HG03520 (cell line): Measurements from ENCODE around the gene EPS8L1.
"Not testable (repeated sequence)": the region's sequence is repeated elsewhere in the genome, so short reads cannot be mapped to it uniquely, and the experiment has no call there.

Experiments
- ATAC-seq: cut with Tn5 transposase; IDR thresholded peaks from one replicate; pipeline ENCODE4 v1.9.1; 2021; ENCODE audit warnings: mild to moderate bottlenecking, moderate library complexity; ENCODE audit not compliant: unreplicated experiment

EPS8L1 gene

DNA sequence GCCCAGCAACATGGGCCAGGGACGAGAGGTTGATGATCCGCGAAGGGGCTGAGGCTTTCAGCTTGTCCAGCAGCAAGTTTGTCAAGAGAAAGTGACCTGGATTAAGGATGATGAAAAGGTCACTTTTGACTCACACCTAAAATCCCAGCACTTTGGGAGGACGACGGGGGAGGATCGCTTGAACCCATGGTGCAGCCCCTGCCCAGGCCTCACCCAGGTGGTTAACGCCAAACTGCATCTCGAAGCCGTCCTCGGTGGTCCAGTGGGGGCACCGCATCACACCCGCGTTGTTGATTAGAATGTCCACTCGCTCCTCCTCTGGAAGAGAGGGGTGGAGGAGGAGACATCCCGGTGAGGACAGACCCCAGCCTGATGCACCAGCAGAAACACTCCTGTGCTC lies 27.2 kb upstream of the EPS8L1 start:
- ATAC-seq, result no peak

GRCh38 chr19:55050749-55051532 lies 24.7 kb upstream of the EPS8L1 start:
- ATAC-seq, result no peak

- no peak for ATAC-seq
These were observed 21.9 kb upstream of the EPS8L1 start for GRCh38 chr19:55053735-55054134.

DNA sequence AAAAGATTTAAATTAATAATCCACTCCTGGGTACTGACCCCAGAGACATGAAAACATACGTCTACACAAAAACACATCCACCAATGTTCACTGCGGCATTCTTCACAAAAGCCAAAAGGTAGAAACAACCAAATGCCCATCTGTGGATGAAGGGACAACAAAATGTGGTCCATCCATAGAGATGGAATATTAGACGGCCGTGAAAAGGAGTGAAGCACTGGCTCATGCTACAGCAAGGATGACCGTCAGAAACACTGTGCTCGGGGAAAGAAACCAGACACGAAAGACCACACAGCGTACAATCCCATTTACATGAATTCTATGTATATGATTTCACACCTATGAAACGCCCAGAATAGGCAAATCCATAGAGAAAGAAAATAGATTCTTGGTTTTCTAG lies 18.8 kb upstream of the EPS8L1 start:
- ATAC-seq, result no peak

- no peak for ATAC-seq
These were observed 16.7 kb upstream of the EPS8L1 start for GRCh38 chr19:55058781-55059610.

- not testable (repeated sequence) for ATAC-seq
These were observed 15.4 kb upstream of the EPS8L1 start for GRCh38 chr19:55060287-55060686.

- ATAC-seq, result peak; percentile 86
These were observed 12.8 kb upstream of the EPS8L1 start, which contains the start of gene RDH13 for GRCh38 chr19:55062735-55063491. Gene RDH13 (minus strand): TSS chr19:55063148. CDS start chr19:55063032, 116 bp downstream.

GRCh38 chr19:55063492-55063843 lies 12.2 kb upstream of the EPS8L1 start:
- no peak for ATAC-seq

- not testable (repeated sequence) for ATAC-seq
These were observed 10.2 kb upstream of the EPS8L1 start for GRCh38 chr19:55065516-55065915.

DNA sequence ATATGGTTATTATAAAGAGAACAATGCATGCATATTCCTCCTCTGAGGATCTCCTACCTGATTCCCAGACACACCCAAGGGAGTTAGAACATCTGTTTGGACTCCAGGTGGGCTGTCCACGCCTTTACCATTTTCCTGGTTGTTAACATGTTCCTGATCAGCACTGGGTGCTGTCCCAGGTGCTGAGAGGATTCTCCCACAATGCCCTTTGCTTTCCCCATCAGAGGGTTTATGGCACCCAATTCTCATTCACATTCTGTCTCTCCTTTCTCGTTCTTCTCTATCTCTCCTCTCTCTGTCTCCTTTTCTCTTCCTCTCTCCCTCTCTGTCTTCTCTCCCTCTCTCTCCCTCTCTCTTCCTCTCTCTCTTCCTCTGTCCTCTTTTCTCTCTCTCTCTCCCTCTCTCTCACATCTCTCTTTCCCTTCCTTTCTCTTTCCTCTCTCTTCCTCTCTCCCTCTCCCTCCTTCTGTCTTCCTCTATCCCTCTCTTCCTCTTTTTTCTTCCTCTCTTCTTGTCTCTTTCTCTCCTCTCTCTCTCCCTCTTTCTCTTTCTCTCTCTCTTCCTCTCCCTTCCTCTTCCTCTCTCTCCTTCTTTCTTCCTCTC lies 9.5 kb upstream of the EPS8L1 start:
- no peak for ATAC-seq

GRCh38 chr19:55067869-55068268 lies 7.8 kb upstream of the EPS8L1 start:
- no peak for ATAC-seq

GRCh38 chr19:55068950-55069864 lies 6.5 kb upstream of the EPS8L1 start:
- ATAC-seq, result no peak

- ATAC-seq, result no peak
These were observed 5.8 kb upstream of the EPS8L1 start for GRCh38 chr19:55069865-55070197.

DNA sequence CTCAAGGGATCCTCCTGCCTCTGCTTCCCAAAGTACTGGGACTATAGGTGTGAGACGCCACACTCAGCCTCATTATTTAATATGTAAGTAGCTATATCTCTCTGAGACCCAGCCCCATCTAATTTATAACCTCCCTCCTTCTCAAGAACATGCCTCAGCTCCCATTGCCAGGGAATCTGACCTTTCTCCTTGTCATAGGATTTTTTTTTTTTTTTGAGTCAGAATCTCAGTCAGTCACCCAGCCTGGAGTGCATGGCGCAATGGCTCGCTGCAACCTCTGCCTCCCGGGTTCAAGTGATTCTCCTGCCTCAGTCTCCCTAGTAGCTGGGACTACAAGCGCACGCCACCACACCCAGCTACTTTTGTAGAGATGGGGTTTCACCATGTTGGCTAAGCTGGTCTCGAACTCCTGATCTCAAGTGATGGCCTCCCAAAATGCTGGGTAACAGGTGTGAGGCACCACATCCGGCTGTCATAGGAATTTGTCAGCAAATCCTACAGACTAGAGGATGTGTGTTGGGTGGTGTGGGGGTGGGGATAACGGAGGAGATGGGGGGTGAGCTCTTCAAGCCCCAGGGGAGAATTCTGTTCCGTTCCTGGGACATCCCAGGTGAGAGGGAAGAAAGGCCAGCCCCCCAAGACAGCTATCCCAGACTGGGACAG lies 5.1 kb upstream of the EPS8L1 start:
- no peak for ATAC-seq

DNA sequence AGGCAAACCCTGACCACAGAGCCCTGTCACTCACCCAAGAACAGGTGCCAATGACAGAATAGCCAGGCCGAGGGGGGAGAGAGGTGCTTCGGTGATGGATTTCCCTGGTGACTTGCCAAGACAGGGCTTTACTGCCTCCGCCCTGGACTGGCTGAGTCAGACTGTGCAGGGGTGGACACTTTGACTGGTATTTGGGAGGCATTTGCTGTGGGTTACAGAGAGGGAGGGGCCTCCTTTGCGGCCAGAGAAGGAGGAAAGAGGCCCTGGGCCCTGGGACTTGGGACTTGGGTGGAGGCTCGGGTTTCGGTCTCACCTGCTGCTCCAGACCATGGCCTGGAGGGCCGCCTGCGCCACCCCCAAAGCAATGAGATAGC lies 4.6 kb upstream of the EPS8L1 start:
- ATAC-seq, result no peak

DNA sequence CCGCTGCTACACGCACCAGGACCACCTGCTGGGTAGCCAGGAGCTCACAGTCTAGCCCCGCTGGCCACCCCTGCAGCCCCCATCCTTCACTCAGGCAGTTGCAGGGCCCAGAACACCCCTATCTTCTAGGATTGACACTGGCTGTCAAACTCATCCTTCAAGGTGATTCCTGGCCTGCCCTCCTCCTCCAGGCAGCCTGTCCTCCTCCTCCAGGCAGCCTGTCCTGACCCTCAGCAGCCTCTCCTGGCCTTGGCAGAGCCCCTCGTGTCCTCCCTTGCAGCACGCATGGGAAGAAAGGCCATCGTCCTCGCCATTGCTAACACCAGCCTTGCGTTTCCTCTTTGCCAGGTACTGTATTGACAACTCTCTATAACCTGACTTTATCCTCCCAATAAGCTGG lies 3.8 kb upstream of the EPS8L1 start:
- ATAC-seq, result no peak

GRCh38 chr19:55076321-55076720 lies 652 bp downstream of the EPS8L1 start:
- ATAC-seq, result no peak

DNA sequence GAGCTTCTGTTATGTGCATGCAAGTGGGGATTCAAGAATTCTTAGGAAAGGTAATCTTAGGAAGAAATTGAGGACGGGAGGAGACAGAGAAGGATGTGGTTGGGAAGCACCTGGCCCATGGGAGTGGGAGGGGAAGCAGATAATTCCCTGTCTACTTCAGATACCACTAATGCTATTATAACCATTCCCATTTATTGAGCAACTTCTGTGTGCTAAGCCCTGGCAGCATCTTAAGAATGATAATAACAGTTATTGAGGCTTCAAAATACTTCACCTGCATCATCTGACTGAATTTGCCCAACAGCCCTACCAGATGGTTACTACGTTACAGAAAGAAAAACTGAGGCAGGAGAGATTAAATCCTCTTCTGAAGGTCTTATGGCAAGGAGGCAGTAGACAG lies 1.4 kb downstream of the EPS8L1 start:
- ATAC-seq, result no peak

GRCh38 chr19:55078996-55079395 lies 3.3 kb downstream of the EPS8L1 start:
- no peak for ATAC-seq
